Measurements from ENCODE around the gene IFIT1B. TPM values are rescaled to one million over a fixed set of nuclear protein-coding genes. Genes with fewer than 3 reads are reported as not detected.
"Not testable (repeated sequence)": the region's sequence is repeated elsewhere in the genome, so short reads cannot be mapped to it uniquely, and the experiment has no call there.

IFIT1B gene
- polyA plus RNA-seq, 1 donor from 2014 or later: not detected

DNA sequence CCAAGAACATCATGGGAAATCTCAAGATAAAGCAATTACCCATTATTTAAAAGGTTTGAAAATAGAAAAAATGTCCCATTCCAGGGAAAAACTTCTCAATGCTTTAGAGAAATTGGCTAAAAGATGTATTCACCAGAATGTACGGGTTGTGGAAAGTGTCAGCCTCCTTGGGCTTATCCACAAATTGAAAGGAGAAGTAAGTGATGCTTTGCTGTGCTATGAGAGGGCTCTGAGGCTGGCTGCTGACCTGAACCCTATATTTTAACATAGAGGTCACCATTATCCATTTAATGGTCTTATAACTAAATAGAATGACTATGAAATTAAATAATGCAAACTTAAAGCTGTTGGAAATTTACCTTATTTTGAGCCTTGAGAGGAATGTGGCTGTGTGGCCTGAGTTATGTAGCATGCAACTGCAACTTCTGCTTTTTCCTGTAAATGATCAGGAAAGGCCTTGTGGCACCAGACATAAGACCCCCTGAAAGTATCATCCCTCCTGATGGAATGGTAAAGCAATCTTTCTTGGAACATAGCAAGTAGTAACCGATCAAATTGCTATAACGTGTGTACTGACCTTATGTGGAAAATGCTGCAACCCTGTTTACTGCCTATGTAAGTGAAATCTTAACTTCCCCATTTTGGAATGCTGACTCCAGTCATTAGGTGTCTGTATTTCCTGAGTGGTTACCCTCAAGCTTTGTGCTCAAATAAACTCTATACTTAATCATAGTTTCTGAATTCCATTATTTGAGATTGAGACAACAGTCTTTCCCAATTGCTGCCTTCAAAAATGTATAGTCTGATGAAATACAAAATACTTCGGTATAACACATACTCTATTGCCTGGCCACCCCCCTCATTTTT is 6.9 kb downstream of the IFIT1B start:
- H3K36me3 Mint-ChIP-seq: no peaks in the 10 kb centered on the region
- H3K9me3 Mint-ChIP-seq: no peaks in the 10 kb centered on the region
- no peaks in the 10 kb centered on the region for H3K27me3 Mint-ChIP-seq
- H3K27ac Mint-ChIP-seq: peak overlapping the region in 2 of 3 donors; percentile 24 to 40
- H3K4me3 Mint-ChIP-seq: peak overlapping the region in 2 of 4 donors; percentile 32 to 65
- peaks cover 12 to 15% (median 14%) of the 10 kb centered on the region in 3 donors for H3K4me1 Mint-ChIP-seq

DNA sequence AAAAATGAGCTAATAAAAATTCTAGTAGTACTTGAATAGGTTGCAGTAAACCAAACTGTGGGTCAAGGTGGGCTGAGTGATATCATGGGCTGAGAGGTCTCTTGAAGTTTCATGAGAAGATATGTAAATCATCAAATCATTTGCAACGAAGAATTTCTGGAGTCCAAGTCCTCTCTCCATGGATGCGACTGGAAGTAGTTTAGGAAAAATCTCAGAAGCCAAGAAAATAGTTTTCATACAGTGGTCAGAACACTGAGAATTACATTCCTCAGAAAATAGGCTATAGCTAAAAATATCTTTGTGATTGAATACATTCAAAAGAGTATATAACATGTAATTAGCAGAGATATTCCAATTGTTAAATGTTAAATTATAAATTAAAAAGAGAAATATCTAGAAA is 10.9 kb downstream of the IFIT1B start:
- Mint-ChIP-seq H3K27ac (peak overlapping the region in 1 of 3 donors; percentile 83), H3K36me3 (no peaks in the 10 kb centered on the region), H3K4me1 (peaks cover 23 to 35% (median 29%) of the 10 kb centered on the region in 3 donors), H3K27me3 (no peaks in the 10 kb centered on the region), H3K4me3 (no peak overlapping the region), H3K9me3 (no peaks in the 10 kb centered on the region)

DNA sequence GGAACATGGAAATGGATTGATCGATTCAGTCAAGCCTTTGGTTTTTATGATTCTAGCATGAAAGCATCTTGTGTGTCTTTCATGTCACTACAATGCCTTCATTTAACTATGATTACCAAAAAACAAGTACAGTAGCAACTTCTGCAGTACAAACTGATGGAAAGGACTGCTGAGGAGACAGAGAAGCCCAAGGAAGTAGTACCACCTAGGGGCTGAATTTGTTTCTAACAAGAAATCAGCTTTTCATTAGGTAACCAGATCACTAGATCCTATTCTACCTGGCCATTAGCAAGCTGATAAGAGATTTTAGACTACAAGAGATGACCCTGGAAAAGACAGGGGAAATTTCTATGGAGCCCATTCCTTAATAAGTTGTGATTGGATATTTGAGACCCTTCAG is 11.4 kb downstream of the IFIT1B start:
- peaks cover 25 to 34% (median 28%) of the 10 kb centered on the region in 3 donors for H3K4me1 Mint-ChIP-seq
- no peaks in the 10 kb centered on the region for H3K9me3 Mint-ChIP-seq
- H3K27ac Mint-ChIP-seq: no peak overlapping the region
- H3K27me3 Mint-ChIP-seq: no peaks in the 10 kb centered on the region
- no peaks in the 10 kb centered on the region for H3K36me3 Mint-ChIP-seq
- no peak overlapping the region for H3K4me3 Mint-ChIP-seq

DNA sequence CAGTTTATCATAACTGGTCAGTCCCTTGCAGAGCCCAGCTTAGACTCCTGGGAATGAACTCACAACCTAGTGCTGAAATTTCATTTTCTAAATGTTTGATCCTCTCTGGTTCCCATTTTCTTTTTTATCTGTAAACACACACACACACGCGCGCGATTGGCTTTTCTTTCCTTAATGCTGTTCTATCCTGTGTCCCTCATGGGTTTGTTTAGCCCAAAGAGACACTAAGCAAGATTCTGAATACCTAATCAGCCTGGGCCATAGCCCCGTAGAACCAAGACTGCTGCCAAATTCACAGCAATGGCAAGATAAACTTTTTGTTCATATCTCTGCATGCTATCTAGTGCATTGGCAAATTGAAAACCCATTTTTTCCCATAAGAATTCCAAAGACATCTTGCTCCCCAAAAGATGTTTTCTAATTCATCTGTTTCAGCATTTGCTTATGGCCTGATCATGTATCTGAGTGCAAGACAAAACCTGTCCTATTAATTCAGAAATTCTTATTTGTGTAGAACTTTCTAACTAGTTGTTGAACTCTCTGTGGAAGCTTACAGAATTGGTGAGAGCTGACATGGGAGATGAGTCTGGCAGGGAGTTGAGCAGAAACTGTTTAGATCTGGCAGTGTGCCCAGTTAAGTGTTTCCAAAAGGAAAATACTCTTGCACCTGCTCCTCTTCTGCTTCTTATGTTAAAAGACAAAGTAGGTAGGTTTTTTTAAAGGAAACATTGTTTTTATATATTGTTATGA is 12.8 kb downstream of the IFIT1B start:
- H3K27me3 Mint-ChIP-seq: no peaks in the 10 kb centered on the region
- peaks cover 16 to 29% (median 24%) of the 10 kb centered on the region in 3 donors for H3K4me1 Mint-ChIP-seq
- no peaks in the 10 kb centered on the region for H3K9me3 Mint-ChIP-seq
- H3K27ac Mint-ChIP-seq: no peak overlapping the region
- peaks cover 5% of the 10 kb centered on the region for H3K36me3 Mint-ChIP-seq
- peak overlapping the region in 2 of 4 donors; percentile 12 to 41 for H3K4me3 Mint-ChIP-seq

DNA sequence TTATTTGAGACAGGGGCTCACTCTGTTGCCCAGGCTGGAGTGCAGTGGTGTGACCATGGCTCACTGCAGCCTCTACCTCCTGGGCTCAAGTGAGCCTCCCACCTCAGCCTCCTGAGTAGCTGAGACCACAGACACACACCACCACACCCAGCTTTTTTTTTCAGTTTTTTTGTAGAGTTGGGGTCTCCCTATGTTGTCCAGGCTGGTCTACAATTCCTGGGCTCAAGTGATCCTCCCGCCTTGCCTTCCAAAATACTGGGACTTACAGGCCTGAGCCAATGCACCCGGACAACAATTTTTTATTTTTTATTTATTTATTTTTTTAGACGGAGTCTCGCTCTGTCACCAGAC is 13.3 kb downstream of the IFIT1B start:
- not testable (repeated sequence) for H3K27me3 Mint-ChIP-seq, H3K36me3 Mint-ChIP-seq, H3K9me3 Mint-ChIP-seq, H3K27ac Mint-ChIP-seq
- H3K4me3 Mint-ChIP-seq: peak overlapping the region in 1 of 4 donors; percentile 41
- H3K4me1 Mint-ChIP-seq: peaks cover 16 to 29% (median 24%) of the 10 kb centered on the region in 3 donors

DNA sequence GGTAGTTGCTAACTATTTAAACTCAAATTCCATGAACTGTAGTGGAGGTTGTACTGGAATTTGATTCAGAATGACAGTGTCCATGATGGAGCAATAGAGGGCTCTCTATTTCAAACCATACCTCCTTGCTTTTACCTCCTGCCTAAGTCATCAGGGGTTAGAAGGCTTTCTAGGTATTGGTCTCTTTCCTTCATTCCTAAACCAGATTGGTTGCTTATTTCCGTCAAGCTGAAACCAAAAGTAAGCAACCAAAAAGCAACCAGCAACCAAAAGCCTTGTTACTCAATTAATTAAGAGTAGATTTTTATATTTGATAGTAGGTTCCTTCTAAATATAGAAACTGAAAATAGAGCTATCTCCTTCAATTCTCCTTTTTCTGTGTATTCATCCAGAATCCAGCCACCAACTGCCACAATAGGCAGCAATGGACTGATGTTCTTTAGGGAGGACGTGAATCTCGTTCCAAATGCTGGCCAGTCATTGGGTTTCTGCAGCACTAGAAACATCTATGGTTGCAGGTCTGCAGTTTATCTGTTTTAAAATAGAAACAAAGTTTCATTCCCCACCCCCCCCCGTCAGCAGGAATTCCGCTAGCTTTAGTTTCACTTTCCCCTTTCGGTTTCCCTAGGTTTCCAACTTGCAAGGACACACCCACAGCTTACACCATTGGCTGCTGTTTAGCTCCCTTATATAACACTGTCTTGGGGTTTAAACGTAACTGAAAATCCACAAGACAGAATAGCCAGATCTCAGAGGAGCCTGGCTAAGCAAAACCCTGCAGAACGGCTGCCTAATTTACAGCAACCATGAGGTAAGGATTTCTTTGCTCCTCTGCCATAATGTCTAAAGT is 14.3 kb downstream of the IFIT1B start, which contains the start of gene IFIT1:
IFIT1 (plus strand) TSS at position 717 of the 850 bp plus-strand sequence; CDS start at position 807, 90 bp downstream.
- Mint-ChIP-seq H3K4me1 (peaks cover 16 to 29% (median 24%) of the 10 kb centered on the region in 3 donors), H3K27me3 (no peaks in the 10 kb centered on the region), H3K4me3 (peak within 1 kb of the TSS; percentile 83 to 95 (median 90)), H3K27ac (peak within 1 kb of the TSS; percentile 55 to 95 (median 84)), H3K36me3 (peaks cover 7% of the 10 kb centered on the region), H3K9me3 (no peaks in the 10 kb centered on the region)

DNA sequence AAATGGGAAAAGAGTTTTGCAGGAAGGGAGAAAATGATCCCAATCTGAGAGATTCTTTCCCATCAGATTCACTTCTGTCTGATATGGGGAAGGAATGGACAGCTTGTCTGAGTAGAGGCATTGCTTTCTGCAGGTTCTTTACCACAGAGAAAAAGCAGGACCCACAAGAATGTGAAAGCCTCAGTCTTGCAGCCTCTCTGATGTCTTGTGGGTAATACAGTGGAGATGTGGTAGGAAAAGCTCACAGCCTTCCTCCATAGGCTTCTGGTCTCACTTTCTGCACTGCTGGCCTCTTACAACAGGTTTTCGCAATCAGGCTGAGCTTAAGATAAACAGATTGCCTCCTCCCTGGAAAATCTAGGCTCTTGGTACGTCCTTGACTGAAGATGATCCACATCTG is 15.1 kb downstream of the IFIT1B start:
- peaks cover 7% of the 10 kb centered on the region for H3K36me3 Mint-ChIP-seq
- H3K27ac Mint-ChIP-seq: peak overlapping the region; percentile 55 to 95 (median 84)
- H3K27me3 Mint-ChIP-seq: no peaks in the 10 kb centered on the region
- no peaks in the 10 kb centered on the region for H3K9me3 Mint-ChIP-seq
- peaks cover 14 to 29% (median 24%) of the 10 kb centered on the region in 3 donors for H3K4me1 Mint-ChIP-seq
- H3K4me3 Mint-ChIP-seq: peak overlapping the region; percentile 83 to 95 (median 90)

DNA sequence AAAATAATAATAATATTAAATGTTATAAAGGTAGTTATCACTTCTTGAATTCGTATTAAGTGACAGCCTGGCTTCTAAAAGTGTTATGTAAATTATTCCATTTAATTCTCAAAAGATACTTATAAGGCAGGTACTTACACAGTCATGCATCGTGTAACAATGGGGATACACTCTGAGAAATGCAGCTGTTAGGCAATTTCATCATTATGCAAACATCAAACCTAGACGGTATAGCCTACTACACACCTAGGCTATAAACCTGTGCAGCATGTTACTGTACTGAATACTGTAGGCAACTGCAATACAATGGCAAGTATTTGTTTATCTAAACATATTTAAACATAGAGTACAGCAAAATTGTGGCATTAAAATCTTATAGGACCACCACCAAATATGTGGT is 16.0 kb downstream of the IFIT1B start:
- Mint-ChIP-seq H3K27me3 (no peaks in the 10 kb centered on the region), H3K9me3 (no peaks in the 10 kb centered on the region), H3K4me1 (peaks cover 14 to 32% (median 25%) of the 10 kb centered on the region in 3 donors), H3K4me3 (peak overlapping the region in 2 of 4 donors; percentile 60 to 85), H3K27ac (peak overlapping the region in 1 of 3 donors; percentile 16), H3K36me3 (peaks cover 8% of the 10 kb centered on the region)

DNA sequence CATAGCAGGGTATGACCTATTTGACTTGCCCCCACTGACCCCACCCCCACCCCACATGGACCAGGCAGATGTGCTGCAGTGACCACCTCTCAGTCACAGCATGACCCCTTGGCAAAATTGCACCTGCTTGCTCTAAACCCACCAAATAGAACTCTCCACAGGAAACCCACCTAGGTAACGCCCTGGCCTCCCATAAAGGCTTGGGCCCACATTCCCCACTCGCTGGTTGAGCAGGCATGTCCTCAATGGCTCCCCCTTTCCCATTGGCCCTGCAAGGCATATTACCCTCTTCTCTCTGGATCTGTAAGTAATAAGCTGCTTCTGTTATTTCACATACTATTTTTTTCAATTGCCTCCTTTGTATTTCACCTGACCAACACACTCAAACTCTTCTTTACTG is 17.3 kb downstream of the IFIT1B start:
- H3K4me3 Mint-ChIP-seq: peak overlapping the region in 1 of 4 donors; percentile 41
- no peaks in the 10 kb centered on the region for H3K9me3 Mint-ChIP-seq
- H3K27ac Mint-ChIP-seq: peak overlapping the region in 1 of 3 donors; percentile 4
- H3K4me1 Mint-ChIP-seq: peaks cover 14 to 36% (median 25%) of the 10 kb centered on the region in 3 donors
- peaks cover 8% of the 10 kb centered on the region for H3K36me3 Mint-ChIP-seq
- no peaks in the 10 kb centered on the region for H3K27me3 Mint-ChIP-seq

DNA sequence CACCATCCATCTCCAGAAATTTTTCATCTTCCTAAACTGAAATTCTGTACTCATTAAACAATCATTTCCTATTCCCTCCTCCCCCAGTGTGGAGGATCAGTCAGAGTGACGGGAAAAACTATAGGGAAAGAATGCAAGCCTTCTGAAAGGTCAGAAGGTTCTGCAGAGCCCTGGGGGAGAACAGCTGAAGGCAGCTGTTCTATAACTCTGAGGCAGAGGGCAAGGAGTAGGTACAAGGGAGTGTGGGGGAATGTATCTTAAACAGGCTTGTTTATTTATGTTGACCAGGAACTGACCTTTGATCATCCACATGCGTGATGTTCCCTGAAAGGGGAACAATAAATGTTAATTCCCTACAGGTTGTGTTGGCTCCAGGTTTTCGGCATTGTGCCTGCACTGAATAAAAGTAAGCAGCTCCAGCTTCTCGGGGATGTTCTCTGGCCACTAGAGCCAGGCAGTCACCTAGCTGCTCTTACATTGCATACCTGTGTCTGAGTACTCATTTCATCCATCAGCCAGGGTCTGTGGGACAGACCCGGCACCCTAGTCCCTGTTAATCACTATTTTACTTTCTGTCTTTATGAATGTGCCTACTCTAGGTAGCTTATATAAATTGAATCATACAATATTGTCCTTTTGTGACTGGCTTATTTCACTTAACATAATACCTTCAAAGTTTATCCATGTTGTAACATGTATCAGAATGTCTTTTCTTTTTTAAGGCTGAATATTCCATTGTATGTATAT is 20.3 kb downstream of the IFIT1B start:
- H3K36me3 Mint-ChIP-seq: peaks cover 8% of the 10 kb centered on the region
- H3K4me1 Mint-ChIP-seq: peaks cover 8 to 18% (median 13%) of the 10 kb centered on the region in 3 donors
- H3K27me3 Mint-ChIP-seq: no peaks in the 10 kb centered on the region
- H3K9me3 Mint-ChIP-seq: no peaks in the 10 kb centered on the region
- no peak overlapping the region for H3K4me3 Mint-ChIP-seq
- no peak overlapping the region for H3K27ac Mint-ChIP-seq

DNA sequence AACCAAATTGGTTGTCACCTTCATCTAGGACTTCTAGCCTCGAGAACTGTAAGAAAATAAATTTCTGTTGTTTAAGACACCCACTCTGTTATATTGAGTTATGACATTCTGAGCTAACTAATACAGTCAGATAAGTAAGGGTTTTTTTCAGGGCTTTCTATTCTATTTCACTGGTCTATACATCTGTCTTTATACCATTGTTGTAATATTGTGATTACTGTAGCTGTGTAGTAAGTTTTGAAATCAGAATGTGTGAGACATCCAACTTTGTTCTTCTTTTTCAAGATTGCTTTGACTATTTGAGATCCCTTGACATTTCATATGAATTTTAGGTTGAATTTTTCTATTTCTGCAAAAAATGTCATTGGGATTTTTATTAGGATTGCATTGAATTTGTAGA is 22.1 kb downstream of the IFIT1B start:
- peaks cover 1 to 12% (median 9%) of the 10 kb centered on the region in 3 donors for H3K4me1 Mint-ChIP-seq
- H3K4me3 Mint-ChIP-seq: no peak overlapping the region
- no peak overlapping the region for H3K27ac Mint-ChIP-seq
- no peaks in the 10 kb centered on the region for H3K27me3 Mint-ChIP-seq
- no peaks in the 10 kb centered on the region for H3K9me3 Mint-ChIP-seq
- H3K36me3 Mint-ChIP-seq: peaks cover 11% of the 10 kb centered on the region

DNA sequence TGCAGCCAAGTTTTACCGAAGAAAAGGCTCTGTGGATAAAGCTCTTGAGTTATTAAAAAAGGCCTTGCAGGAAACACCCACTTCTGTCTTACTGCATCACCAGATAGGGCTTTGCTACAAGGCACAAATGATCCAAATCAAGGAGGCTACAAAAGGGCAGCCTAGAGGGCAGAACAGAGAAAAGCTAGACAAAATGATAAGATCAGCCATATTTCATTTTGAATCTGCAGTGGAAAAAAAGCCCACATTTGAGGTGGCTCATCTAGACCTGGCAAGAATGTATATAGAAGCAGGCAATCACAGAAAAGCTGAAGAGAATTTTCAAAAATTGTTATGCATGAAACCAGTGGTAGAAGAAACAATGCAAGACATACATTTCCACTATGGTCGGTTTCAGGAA is 25.2 kb downstream of the IFIT1B start:
- peaks cover 12% of the 10 kb centered on the region for H3K36me3 Mint-ChIP-seq
- H3K27me3 Mint-ChIP-seq: no peaks in the 10 kb centered on the region

DNA sequence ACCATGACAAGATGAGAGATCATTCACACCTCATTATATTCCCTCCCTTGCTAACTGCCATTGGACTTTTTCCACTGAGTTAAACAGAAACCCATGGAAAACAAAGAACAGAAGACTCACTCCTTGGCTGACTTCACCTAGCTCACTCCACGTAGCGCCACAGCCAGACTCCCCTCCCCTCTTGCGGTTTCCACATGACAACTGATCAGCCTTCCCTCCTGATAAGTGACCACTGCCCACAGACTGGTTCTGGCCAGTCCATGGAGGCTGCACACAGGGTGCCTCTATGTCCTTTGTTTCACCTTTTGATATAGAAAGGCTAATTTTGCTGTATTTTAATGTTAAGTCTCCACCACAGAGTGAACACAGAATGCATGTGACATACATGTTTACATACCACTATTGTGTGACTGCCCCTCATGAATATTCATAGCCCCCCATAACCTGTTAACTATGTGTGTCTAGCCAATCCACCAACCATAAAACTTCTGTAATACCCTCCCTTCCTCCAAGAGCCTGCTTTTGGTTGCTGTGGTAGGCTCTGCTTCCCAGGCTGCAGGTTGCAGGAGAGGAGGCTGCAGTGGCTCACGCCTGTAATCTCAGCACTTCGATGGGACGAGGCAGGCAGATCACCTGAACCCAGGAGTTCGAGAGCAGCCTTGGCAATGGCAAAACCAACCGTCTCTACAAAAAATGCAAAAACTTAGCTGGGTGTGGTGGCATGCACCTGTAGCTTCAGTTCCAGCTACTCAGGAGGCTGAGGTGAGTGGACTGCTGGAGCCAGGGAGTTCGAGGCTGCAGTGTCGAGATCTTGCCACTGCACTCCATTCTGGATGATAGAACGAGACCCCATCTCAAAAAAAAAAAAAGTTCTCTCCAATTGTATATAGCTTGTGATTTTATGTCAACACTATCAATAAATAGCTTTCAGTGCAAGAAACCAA is 26.5 kb downstream of the IFIT1B start:
- peaks cover 10% of the 10 kb centered on the region for H3K36me3 Mint-ChIP-seq
- H3K4me1 Mint-ChIP-seq: peaks cover 0 to 3% (median 0%) of the 10 kb centered on the region in 3 donors
- no peak overlapping the region for H3K4me3 Mint-ChIP-seq
- no peak overlapping the region for H3K27ac Mint-ChIP-seq
- no peaks in the 10 kb centered on the region for H3K9me3 Mint-ChIP-seq
- H3K27me3 Mint-ChIP-seq: no peaks in the 10 kb centered on the region

More for the DNA sequence above, 25.2 kb downstream of the IFIT1B start:
- Mint-ChIP-seq H3K4me3 (no peak overlapping the region), H3K9me3 (no peaks in the 10 kb centered on the region), H3K4me1 (peaks cover 0 to 7% (median 5%) of the 10 kb centered on the region in 3 donors), H3K27ac (no peak overlapping the region)

All from IgD-negative memory B cell (primary cell).